ENCODE data around the gene GLUD1.

DNA sequence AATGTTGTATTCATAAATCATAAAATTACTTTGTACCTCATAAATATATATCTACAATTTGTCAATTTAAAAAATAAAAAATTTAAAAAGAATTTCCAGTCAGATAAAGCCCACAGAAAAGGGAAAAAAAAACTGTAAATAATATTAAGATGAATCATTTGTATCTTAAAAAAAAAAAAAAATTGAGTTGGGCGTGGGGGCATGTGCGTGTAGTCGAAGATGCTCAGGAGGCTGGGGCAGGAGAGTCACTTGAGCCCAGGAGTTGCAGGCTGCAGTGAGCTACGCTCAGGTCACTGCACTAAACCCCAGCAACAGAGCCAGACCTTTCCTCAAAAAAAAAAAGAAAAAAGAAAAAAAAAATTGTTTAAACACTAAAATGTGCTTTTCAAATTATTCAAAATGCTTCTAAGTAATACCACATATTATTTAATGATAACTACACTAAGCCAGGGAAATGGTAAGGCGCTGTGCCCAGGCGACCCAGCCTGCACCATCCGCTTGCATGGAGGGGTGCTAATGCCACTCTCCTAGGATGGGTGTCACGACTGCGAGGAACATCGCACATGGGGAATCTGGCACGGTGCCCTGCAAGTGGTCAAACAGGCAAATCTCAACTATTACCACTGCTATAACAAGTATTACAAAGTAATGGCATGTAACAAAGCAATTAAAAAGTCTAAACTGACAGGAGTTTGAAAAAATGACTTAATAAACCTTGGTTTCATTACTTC is 15.4 kb downstream of the GLUD1 start:
- TF ChIP-seq, protein P1, sequence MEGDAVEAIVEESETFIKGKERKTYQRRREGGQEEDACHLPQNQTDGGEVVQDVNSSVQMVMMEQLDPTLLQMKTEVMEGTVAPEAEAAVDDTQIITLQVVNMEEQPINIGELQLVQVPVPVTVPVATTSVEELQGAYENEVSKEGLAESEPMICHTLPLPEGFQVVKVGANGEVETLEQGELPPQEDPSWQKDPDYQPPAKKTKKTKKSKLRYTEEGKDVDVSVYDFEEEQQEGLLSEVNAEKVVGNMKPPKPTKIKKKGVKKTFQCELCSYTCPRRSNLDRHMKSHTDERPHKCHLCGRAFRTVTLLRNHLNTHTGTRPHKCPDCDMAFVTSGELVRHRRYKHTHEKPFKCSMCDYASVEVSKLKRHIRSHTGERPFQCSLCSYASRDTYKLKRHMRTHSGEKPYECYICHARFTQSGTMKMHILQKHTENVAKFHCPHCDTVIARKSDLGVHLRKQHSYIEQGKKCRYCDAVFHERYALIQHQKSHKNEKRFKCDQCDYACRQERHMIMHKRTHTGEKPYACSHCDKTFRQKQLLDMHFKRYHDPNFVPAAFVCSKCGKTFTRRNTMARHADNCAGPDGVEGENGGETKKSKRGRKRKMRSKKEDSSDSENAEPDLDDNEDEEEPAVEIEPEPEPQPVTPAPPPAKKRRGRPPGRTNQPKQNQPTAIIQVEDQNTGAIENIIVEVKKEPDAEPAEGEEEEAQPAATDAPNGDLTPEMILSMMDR (conservative IDR thresholded peaks at IDR 0.05 in 1 of 2, IDR thresholded peaks at IDR 0.05 in 1 of 2; ENCODE audit: low read depth in 1 of 2, low read length in 2 of 2), result no peak
- no peak for TF ChIP-seq EZH2 (IDR thresholded peaks at IDR 0.05; ENCODE audit: low read length, missing control alignments)

Data from fibroblast of lung (primary cell).